Endothelial cell (in vitro differentiated cells): ENCODE measurements around the gene OTOS. TPM values are rescaled to one million over a fixed set of nuclear protein-coding genes. Genes with fewer than 3 reads are reported as not detected.

Source experiments
- DNase-seq: peaks from one replicate; pipeline ENCODE4 v3.0.0; 2021; ENCODE audit warnings: low spot score
- H3K27ac Mint-ChIP-seq: one replicate; pipeline ENCODE4 v1.8.0; 2021; ENCODE audit warnings: mixed read lengths, inconsistent platforms; ENCODE audit not compliant: unreplicated experiment
- H3K27me3 Mint-ChIP-seq: one replicate; pipeline ENCODE4 v1.8.0; 2021; ENCODE audit warnings: mild to moderate bottlenecking, moderate library complexity, mixed read lengths, inconsistent platforms; ENCODE audit not compliant: unreplicated experiment
- H3K36me3 Mint-ChIP-seq: one replicate; pipeline ENCODE4 v1.8.0; 2021; ENCODE audit warnings: mild to moderate bottlenecking, low read depth, mixed read lengths, inconsistent platforms; ENCODE audit not compliant: unreplicated experiment
- H3K4me1 Mint-ChIP-seq: one replicate; pipeline ENCODE4 v1.8.0; 2021; ENCODE audit warnings: mild to moderate bottlenecking, mixed read lengths, inconsistent platforms; ENCODE audit not compliant: unreplicated experiment
- H3K4me3 Mint-ChIP-seq: one replicate; pipeline ENCODE4 v1.8.0; 2021; ENCODE audit warnings: mild to moderate bottlenecking, mixed read lengths, inconsistent platforms; ENCODE audit not compliant: unreplicated experiment
- H3K9me3 Mint-ChIP-seq: one replicate; pipeline ENCODE4 v1.8.0; 2021; ENCODE audit warnings: mixed read lengths, inconsistent platforms; ENCODE audit not compliant: unreplicated experiment
- total RNA-seq: library from RNA; stranded (reverse); fragmentation: NEBNext Ultra II Directional; extraction: Animal tissue kit (Norgen Biotek cat#: 25700); gene quantifications from one replicate; pipeline ENCODE4 v1.2.1, GENCODE V29; 2021; ENCODE audit not compliant: unreplicated experiment
- TF ChIP-seq, protein P1 (sequence below): fragments of 200-600 bp; sonication (generic); IDR thresholded peaks from one replicate; pipeline ENCODE4 v1.5.0; 2021; ENCODE audit warnings: antibody characterized with exemption; ENCODE audit not compliant: unreplicated experiment

Gene OTOS
- total RNA-seq, 1 donor from 2014 or later = not detected

DNA sequence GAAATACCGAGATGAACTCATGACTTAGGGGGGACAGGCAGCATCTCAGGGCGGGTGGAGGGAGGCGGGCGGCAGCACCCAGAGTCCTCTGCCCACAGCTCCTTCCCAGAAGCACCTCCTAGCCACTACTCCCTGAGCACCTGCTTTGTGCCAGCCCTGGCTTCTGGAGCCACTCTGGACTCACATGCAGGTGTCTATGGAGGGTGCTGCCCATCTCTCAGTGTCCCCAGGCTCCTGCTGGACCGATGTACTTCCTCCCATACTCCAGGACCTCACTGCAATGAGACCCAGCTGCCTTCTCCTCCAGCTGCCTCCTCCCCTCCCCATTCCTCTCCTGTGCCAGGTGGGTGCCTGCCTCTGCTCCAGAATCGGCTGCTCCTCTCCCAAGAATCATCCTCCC, 22.1 kb upstream of the OTOS start:
- Mint-ChIP-seq H3K36me3 (no peaks in the 10 kb centered on the region), H3K27ac (no peak overlapping the region), H3K4me1 (no peaks in the 10 kb centered on the region), H3K9me3 (no peaks in the 10 kb centered on the region), H3K4me3 (no peak overlapping the region), H3K27me3 (peaks cover 2% of the 10 kb centered on the region)
- TF ChIP-seq, protein P1, sequence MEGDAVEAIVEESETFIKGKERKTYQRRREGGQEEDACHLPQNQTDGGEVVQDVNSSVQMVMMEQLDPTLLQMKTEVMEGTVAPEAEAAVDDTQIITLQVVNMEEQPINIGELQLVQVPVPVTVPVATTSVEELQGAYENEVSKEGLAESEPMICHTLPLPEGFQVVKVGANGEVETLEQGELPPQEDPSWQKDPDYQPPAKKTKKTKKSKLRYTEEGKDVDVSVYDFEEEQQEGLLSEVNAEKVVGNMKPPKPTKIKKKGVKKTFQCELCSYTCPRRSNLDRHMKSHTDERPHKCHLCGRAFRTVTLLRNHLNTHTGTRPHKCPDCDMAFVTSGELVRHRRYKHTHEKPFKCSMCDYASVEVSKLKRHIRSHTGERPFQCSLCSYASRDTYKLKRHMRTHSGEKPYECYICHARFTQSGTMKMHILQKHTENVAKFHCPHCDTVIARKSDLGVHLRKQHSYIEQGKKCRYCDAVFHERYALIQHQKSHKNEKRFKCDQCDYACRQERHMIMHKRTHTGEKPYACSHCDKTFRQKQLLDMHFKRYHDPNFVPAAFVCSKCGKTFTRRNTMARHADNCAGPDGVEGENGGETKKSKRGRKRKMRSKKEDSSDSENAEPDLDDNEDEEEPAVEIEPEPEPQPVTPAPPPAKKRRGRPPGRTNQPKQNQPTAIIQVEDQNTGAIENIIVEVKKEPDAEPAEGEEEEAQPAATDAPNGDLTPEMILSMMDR = no peak
- no peak for DNase-seq

DNA sequence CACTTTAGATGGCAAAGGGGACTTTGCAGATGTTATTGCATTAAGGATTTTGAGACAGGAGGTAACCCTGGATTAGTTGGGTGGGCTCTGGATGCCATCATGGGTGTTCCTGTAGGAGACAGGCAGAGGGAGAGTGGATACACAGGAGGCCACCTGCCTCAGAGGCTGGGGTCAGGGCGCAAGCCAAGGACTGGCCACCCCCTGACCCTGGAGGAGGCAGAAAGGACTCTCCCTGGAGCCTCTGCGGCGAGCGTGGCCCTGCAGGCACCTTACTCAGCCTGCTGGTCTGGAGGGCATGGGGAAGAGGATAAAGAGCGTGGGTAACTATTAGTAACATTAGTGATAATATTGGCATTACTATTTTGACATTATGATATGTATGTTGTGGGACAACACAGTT, 21.6 kb upstream of the OTOS start:
- Mint-ChIP-seq H3K36me3 (no peaks in the 10 kb centered on the region), H3K4me1 (no peaks in the 10 kb centered on the region), H3K9me3 (no peaks in the 10 kb centered on the region), H3K27ac (no peak overlapping the region), H3K27me3 (peaks cover 2% of the 10 kb centered on the region), H3K4me3 (no peak overlapping the region)
- no peak for DNase-seq
- TF ChIP-seq, protein P1 = no peak

GRCh38 chr2:240161087-240161750, 20.8 kb upstream of the OTOS start:
- TF ChIP-seq, protein P1 = no peak

DNA sequence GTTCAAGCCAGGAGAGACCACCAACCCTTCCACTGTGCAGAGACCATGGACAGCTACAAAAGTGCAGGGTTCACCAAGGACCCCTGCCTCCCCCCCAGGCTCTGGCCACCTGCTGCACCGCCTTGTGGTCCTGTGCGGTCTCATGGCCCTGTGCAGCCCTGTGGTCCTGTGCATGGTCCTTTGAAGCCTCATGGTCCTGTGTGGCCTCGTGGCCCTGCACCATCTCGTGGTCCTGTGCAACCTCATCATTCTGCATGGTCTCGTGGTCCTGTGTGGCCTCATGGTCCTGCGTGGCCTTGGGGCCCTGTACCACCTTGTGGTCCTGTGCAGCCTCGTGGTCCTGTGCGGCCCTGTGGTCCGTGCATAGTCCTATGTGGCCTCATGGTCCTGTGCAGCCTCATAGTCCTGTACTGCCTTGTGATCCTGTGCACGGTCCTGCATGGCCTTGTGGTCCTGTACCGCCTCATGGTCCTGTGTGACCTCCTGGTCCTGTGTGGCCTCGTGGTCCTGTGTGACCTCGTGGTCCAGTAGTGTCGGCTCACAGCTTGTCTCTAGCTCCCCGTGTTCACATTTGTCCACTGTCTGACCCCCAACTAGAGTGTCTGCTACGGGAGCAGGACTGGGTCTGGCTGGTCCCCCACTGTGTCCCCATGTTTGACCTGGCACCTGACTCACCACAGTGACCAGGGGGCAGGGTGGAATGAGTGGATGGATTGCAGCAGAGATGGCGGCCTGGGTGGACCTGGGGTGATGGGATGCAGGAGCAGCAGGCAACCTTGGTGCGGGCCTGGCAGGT, 20.0 kb upstream of the OTOS start:
- DNase-seq = no peak
- TF ChIP-seq, protein P1 = no peak
- no peaks in the 10 kb centered on the region for H3K9me3 Mint-ChIP-seq
- no peaks in the 10 kb centered on the region for H3K36me3 Mint-ChIP-seq
- peaks cover 3% of the 10 kb centered on the region for H3K27me3 Mint-ChIP-seq
- H3K27ac Mint-ChIP-seq = no peak overlapping the region
- no peak overlapping the region for H3K4me3 Mint-ChIP-seq
- no peaks in the 10 kb centered on the region for H3K4me1 Mint-ChIP-seq

More at GRCh38 chr2:240161087-240161750, 20.8 kb upstream of the OTOS start:
- peaks cover 2% of the 10 kb centered on the region for H3K27me3 Mint-ChIP-seq
- no peaks in the 10 kb centered on the region for H3K4me1 Mint-ChIP-seq
- H3K4me3 Mint-ChIP-seq = no peak overlapping the region
- no peak overlapping the region for H3K27ac Mint-ChIP-seq
- H3K36me3 Mint-ChIP-seq = no peaks in the 10 kb centered on the region
- H3K9me3 Mint-ChIP-seq = no peaks in the 10 kb centered on the region
- DNase-seq = no peak
